ENCODE results near the gene TLK1.
A peak's percentile ranks its signal among the peaks of the same experiment; 100 is the strongest.

The TLK1 gene

GRCh38 chr2:171181064-171182049, 20.7 kb upstream of the TLK1 start:
- Mint-ChIP-seq H3K27ac (peak overlapping the region; percentile 54), H3K4me3 (no peak overlapping the region)
- intact Hi-C loops (cut with micrococcal nuclease), result no loop called here

DNA sequence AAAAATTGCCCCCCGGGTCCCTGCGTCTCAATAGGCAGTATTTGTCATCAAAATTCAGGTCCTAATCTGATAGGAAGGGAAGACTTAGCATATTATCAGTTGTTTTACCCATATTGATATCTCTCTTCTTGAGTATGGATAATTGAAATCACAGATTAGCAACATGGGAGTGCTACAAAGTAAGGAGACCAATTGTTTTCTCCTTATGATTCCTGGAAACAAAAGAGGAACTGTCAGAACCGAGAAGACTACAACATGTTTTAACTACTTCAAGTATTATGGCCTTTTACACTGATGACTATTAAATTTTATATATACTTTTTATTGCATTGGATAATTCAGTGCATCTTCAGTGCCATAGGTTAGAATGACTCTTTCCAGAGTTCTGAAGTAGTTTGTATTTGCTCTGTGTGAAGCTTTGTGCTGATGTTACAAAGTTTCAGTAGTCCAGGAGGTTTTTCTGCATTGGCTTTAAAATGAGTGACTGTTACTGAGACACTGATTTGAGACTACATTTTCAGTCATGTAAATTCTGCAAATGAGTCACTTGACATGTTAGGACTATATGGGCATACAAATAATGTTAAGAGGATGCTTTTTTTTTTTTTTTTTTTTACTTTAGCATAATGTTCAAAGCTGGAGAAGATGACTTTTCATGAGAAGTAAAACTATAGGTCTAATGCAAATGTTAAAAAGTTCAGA, 19.7 kb upstream of the TLK1 start:
- intact Hi-C loops (cut with micrococcal nuclease), result no loop called here
- Mint-ChIP-seq H3K27ac (peak overlapping the region; percentile 37), H3K27me3 (peaks cover 3% of the 10 kb centered on the region), H3K9me3 (no peaks in the 10 kb centered on the region), H3K4me1 (ENCODE audit: low read depth) (peaks cover 20% of the 10 kb centered on the region), H3K36me3 (ENCODE audit: low read depth) (no peaks in the 10 kb centered on the region), H3K4me3 (no peak overlapping the region)

More at GRCh38 chr2:171181064-171182049, 20.7 kb upstream of the TLK1 start:
- Mint-ChIP-seq H3K36me3 (ENCODE audit: low read depth) (no peaks in the 10 kb centered on the region), H3K4me1 (ENCODE audit: low read depth) (peaks cover 20% of the 10 kb centered on the region), H3K27me3 (peaks cover 3% of the 10 kb centered on the region), H3K9me3 (no peaks in the 10 kb centered on the region)

- Mint-ChIP-seq H3K4me1 (ENCODE audit: low read depth) (peaks cover 20% of the 10 kb centered on the region), H3K4me3 (no peak overlapping the region), H3K9me3 (no peaks in the 10 kb centered on the region), H3K27ac (peak overlapping the region; percentile 37), H3K27me3 (peaks cover 3% of the 10 kb centered on the region), H3K36me3 (ENCODE audit: low read depth) (no peaks in the 10 kb centered on the region)
- intact Hi-C loops (cut with micrococcal nuclease), result no loop called here
Observed at GRCh38 chr2:171178993-171179392, 18.3 kb upstream of the TLK1 start.

GRCh38 chr2:171176516-171176915, 15.8 kb upstream of the TLK1 start:
- intact Hi-C loops (cut with micrococcal nuclease), result no loop called here
- H3K36me3 Mint-ChIP-seq (ENCODE audit: low read depth), result no peaks in the 10 kb centered on the region
- no peak overlapping the region for H3K4me3 Mint-ChIP-seq
- H3K4me1 Mint-ChIP-seq (ENCODE audit: low read depth), result peaks cover 9% of the 10 kb centered on the region
- no peaks in the 10 kb centered on the region for H3K27me3 Mint-ChIP-seq
- H3K27ac Mint-ChIP-seq, result no peak overlapping the region
- H3K9me3 Mint-ChIP-seq, result peaks cover 9% of the 10 kb centered on the region

DNA sequence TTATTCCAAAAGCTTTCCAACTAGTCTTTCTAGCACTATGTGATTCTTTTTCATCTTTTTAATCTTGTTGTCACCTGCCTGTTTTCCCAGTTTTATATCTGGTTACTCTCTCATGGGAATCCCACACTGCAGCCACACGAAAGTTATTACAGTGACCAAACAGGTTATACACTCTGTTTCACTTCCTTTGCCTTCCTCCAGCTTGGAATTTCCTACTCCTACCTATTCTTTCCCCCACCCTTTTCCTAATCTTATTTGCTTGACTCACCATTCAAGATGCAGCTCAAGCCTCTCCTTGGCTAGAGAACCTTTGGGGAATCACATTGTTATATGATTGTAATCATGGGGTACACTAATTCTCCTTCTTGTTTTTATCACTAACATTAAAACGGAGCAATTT, 13.4 kb upstream of the TLK1 start:
- intact Hi-C loops (cut with micrococcal nuclease), result no loop called here
- Mint-ChIP-seq H3K4me1 (ENCODE audit: low read depth) (no peaks in the 10 kb centered on the region), H3K4me3 (no peak overlapping the region), H3K36me3 (ENCODE audit: low read depth) (no peaks in the 10 kb centered on the region), H3K9me3 (peaks cover 9% of the 10 kb centered on the region), H3K27ac (no peak overlapping the region), H3K27me3 (no peaks in the 10 kb centered on the region)

GRCh38 chr2:171173087-171173486, 12.4 kb upstream of the TLK1 start:
- no peak overlapping the region for H3K27ac Mint-ChIP-seq
- H3K4me3 Mint-ChIP-seq, result no peak overlapping the region
- intact Hi-C loops (cut with micrococcal nuclease), result no loop called here
- H3K36me3 Mint-ChIP-seq (ENCODE audit: low read depth), result no peaks in the 10 kb centered on the region
- H3K4me1 Mint-ChIP-seq (ENCODE audit: low read depth), result no peaks in the 10 kb centered on the region
- H3K9me3 Mint-ChIP-seq, result peaks cover 9% of the 10 kb centered on the region
- no peaks in the 10 kb centered on the region for H3K27me3 Mint-ChIP-seq

DNA sequence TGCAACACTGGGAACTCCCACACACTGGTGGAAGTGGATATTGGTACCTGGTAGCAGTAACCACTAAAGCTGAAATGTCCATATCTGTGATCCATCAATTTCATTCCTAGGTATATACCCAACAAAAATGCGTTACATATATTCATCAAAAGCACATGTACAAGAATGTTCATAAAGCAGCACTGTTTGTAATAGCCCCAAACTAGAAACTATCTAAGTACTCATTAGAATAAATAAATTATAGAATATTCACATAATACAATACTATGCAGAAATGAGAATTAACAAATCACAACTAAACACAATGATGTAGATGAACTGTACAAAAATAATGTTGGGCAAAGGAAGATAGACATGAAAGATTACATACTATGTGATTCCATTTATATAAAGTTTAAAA, 11.1 kb upstream of the TLK1 start:
- H3K36me3 Mint-ChIP-seq (ENCODE audit: low read depth), result no peaks in the 10 kb centered on the region
- no peak overlapping the region for H3K4me3 Mint-ChIP-seq
- no peaks in the 10 kb centered on the region for H3K27me3 Mint-ChIP-seq
- H3K9me3 Mint-ChIP-seq, result peaks cover 9% of the 10 kb centered on the region
- no peaks in the 10 kb centered on the region for H3K4me1 Mint-ChIP-seq (ENCODE audit: low read depth)
- intact Hi-C loops (cut with micrococcal nuclease), result no loop called here
- no peak overlapping the region for H3K27ac Mint-ChIP-seq

DNA sequence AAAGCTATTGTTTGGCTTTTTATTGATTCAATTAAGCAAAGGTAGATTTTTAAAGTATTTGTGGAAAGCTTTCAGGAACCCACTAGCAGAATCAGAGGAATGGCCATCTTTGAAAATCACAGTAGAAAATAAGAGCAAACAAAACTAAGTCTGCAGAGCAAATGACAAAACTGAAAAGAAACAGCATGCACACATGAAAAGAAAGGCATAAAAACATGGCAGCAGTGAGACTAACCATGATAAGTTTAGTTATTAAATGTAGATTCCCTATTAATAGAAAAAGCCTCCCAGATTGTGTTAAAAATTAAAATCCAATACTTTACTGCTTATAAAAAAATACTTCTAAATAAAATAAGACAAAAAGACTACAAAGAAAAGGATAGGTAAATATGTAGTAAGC, 9.1 kb upstream of the TLK1 start:
- Mint-ChIP-seq H3K27me3 (no peaks in the 10 kb centered on the region), H3K4me3 (no peak overlapping the region), H3K9me3 (peaks cover 9% of the 10 kb centered on the region), H3K36me3 (ENCODE audit: low read depth) (no peaks in the 10 kb centered on the region), H3K4me1 (ENCODE audit: low read depth) (peaks cover 5% of the 10 kb centered on the region), H3K27ac (no peak overlapping the region)
- intact Hi-C loops (cut with micrococcal nuclease), result no loop called here

GRCh38 chr2:171169333-171169732, 8.6 kb upstream of the TLK1 start:
- no peak overlapping the region for H3K4me3 Mint-ChIP-seq
- H3K27ac Mint-ChIP-seq, result no peak overlapping the region
- peaks cover 5% of the 10 kb centered on the region for H3K4me1 Mint-ChIP-seq (ENCODE audit: low read depth)
- intact Hi-C loops (cut with micrococcal nuclease), result no loop called here
- H3K9me3 Mint-ChIP-seq, result peaks cover 9% of the 10 kb centered on the region
- H3K36me3 Mint-ChIP-seq (ENCODE audit: low read depth), result no peaks in the 10 kb centered on the region
- H3K27me3 Mint-ChIP-seq, result no peaks in the 10 kb centered on the region

DNA sequence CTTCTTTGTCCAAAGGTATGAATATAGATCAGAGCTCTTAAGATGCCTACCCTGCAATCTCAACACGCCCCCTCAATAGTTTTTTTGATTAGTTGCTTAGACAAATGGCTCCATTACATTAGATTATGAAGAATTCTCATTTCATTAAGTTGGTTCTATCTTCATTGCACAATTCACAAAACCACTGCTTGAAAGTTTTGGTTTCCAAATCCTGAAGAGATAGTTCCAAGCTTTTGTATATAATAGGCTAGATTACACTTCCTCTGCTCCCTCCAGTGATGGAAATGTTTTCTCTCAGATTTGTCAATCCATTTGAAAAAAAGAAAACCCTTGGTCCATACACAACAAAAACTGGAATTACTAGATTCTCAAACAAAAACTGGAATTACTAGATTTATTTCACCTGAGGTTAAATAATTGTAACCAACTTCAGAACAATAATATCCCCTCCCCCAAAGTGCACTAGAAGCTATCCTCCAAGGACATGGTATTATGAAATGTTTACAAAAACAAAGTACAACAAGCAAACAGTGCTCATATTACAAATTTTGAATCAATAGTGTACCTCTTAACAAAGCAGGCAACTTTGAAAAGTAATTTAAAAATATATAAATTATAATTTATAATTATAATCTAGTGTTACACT, 6.8 kb upstream of the TLK1 start:
- intact Hi-C loops (cut with micrococcal nuclease), result no loop called here
- Mint-ChIP-seq H3K27ac (no peak overlapping the region), H3K36me3 (ENCODE audit: low read depth) (no peaks in the 10 kb centered on the region), H3K27me3 (no peaks in the 10 kb centered on the region), H3K4me3 (no peak overlapping the region), H3K4me1 (ENCODE audit: low read depth) (peaks cover 18% of the 10 kb centered on the region), H3K9me3 (peaks cover 4% of the 10 kb centered on the region)

GRCh38 chr2:171166328-171166983, 5.8 kb upstream of the TLK1 start:
- intact Hi-C loops (cut with micrococcal nuclease), result no loop called here
- H3K27ac Mint-ChIP-seq, result no peak overlapping the region
- no peaks in the 10 kb centered on the region for H3K27me3 Mint-ChIP-seq
- peaks cover 28% of the 10 kb centered on the region for H3K4me1 Mint-ChIP-seq (ENCODE audit: low read depth)
- H3K9me3 Mint-ChIP-seq, result no peaks in the 10 kb centered on the region
- H3K4me3 Mint-ChIP-seq, result no peak overlapping the region
- H3K36me3 Mint-ChIP-seq (ENCODE audit: low read depth), result peaks cover under 1% of the 10 kb centered on the region

DNA sequence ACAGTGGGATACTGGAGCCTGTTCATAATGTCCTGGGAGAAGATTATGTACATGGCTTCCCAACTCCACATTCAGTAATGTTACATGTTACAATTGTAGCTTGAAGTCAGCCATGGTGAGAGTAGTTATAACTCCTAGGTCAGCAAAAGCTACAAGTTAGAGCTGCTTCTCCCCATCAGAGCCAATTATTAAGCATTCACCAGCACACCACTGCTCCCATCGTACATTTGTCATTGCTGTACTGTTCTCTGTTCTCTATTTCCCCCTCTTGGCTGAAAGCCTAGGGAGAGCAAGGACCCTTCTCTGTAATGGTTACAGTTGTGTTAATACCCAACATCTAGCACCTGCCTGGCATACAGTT, 5.3 kb upstream of the TLK1 start:
- Mint-ChIP-seq H3K27ac (no peak overlapping the region), H3K36me3 (ENCODE audit: low read depth) (peaks cover 6% of the 10 kb centered on the region), H3K4me3 (no peak overlapping the region), H3K4me1 (ENCODE audit: low read depth) (peaks cover 28% of the 10 kb centered on the region), H3K9me3 (no peaks in the 10 kb centered on the region), H3K27me3 (no peaks in the 10 kb centered on the region)
- intact Hi-C loops (cut with micrococcal nuclease), result no loop called here

- no peak overlapping the region for H3K4me3 Mint-ChIP-seq
- H3K27ac Mint-ChIP-seq, result no peak overlapping the region
- no peaks in the 10 kb centered on the region for H3K27me3 Mint-ChIP-seq
- H3K9me3 Mint-ChIP-seq, result no peaks in the 10 kb centered on the region
- peaks cover 30% of the 10 kb centered on the region for H3K4me1 Mint-ChIP-seq (ENCODE audit: low read depth)
- intact Hi-C loops (cut with micrococcal nuclease), result loop anchor here (5.0 kb wide), 2 partner anchors 109 to 231 kb away; no protein-coding TSS in a partner anchor
- H3K36me3 Mint-ChIP-seq (ENCODE audit: low read depth), result peaks cover 20% of the 10 kb centered on the region
Observed at GRCh38 chr2:171163261-171163660, 2.6 kb upstream of the TLK1 start.

All from dendritic cell treated with granulocyte-macrophage colony-stimulating factor and Interleukin-4, amounts not matched to agents 40 ng/mL and 50 ng/mL, for 4 days (primary cell).